BJ (cell line): ENCODE results near the gene CFAP46. TPM values are rescaled to one million over a fixed set of nuclear protein-coding genes. Genes with fewer than 3 reads are reported as not detected.

ENCODE experiments used
- CTCF ChIA-PET: fragments of 350-600 bp; formaldehyde crosslinking; extraction: SDS; loops from one replicate; lab custom pipeline; 2021; ENCODE audit warnings: antibody characterized with exemption, inconsistent platforms; lab: Yijun Ruan, JAX
- POLR2A ChIA-PET: fragments of 300-600 bp; sonication (Branson Sonifier 250); formaldehyde crosslinking; extraction: SDS; loops from one replicate; lab custom pipeline; 2021; ENCODE audit warnings: antibody characterized with exemption; lab: Charles Lee
- DNase-seq: peaks from one replicate; pipeline ENCODE4 v3.0.0-alpha.2; 2011; ENCODE audit warnings: low read depth
- H3K27me3 ChIP-seq: 2 replicates; pipeline ENCODE4 v1.6.0; 2011; ENCODE audit warnings: low read length; ENCODE audit not compliant: control insufficient read depth, insufficient read depth
- H3K36me3 ChIP-seq: 2 replicates; pipeline ENCODE4 v1.5.1; 2011; ENCODE audit warnings: low read length; ENCODE audit not compliant: control insufficient read depth, insufficient read depth
- H3K4me3 ChIP-seq: 2 replicates; pipeline ENCODE4 v1.5.1; 2011; ENCODE audit warnings: low read depth, mild to moderate bottlenecking, control low read depth, low read length
- CTCF ChIP-seq: IDR thresholded peaks from 2 replicates; pipeline ENCODE4 v1.5.1; 2011; ENCODE audit warnings: low read depth, mild to moderate bottlenecking, control low read depth, inconsistent platforms, low read length, moderate library complexity; ENCODE audit not compliant: insufficient read depth
- polyA plus RNA-seq: library from polyadenylated mRNA; depleted of rRNA; stranded (reverse); fragments of >200 nt; gene quantifications from 2 replicates; pipeline ENCODE4 v1.2.3, GENCODE V29; 2011

Gene CFAP46
- polyA plus RNA-seq, 1 experiment = 1.8 TPM

- Histone ChIP-seq H3K4me3 (no peak overlapping the region), H3K27me3 (no peaks in the 10 kb centered on the region), H3K36me3 (peaks cover 13% of the 10 kb centered on the region)
- ChIA-PET CTCF (interaction anchor here (0.9 to 1.4 kb wide), 2 partner anchors 114 to 115 kb away, joined by 3 to 4 read pairs; no protein-coding TSS in a partner anchor), POLR2A (no interaction called here)
- no peak for TF ChIP-seq CTCF
- no peak for DNase-seq
These were observed 172.0 kb downstream of the CFAP46 start for GRCh38 chr10:132770061-132771021.

- Histone ChIP-seq H3K27me3 (no peaks in the 10 kb centered on the region), H3K4me3 (no peak overlapping the region), H3K36me3 (peaks cover 9% of the 10 kb centered on the region)
- DNase-seq = no peak
- POLR2A ChIA-PET = no interaction called here
- TF ChIP-seq CTCF = no peak
- CTCF ChIA-PET = interaction anchor here (1.4 kb wide), 1 partner anchor 113 kb away, joined by 3 read pairs; no protein-coding TSS in a partner anchor
These were observed 173.8 kb downstream of the CFAP46 start for GRCh38 chr10:132768346-132769248.

GRCh38 chr10:132766291-132766690 is 176.1 kb downstream of the CFAP46 start:
- no peak overlapping the region for H3K4me3 ChIP-seq
- no peak for TF ChIP-seq CTCF
- CTCF ChIA-PET = no interaction called here
- peaks cover 9% of the 10 kb centered on the region for H3K36me3 ChIP-seq
- H3K27me3 ChIP-seq = no peaks in the 10 kb centered on the region
- DNase-seq = no peak
- POLR2A ChIA-PET = no interaction called here

GRCh38 chr10:132765435-132765834 is 176.9 kb downstream of the CFAP46 start:
- DNase-seq = no peak
- CTCF ChIA-PET = no interaction called here
- Histone ChIP-seq H3K27me3 (no peaks in the 10 kb centered on the region), H3K4me3 (no peak overlapping the region), H3K36me3 (peaks cover 6% of the 10 kb centered on the region)
- POLR2A ChIA-PET = no interaction called here
- TF ChIP-seq CTCF = no peak

- Histone ChIP-seq H3K27me3 (no peaks in the 10 kb centered on the region), H3K36me3 (peaks cover 9% of the 10 kb centered on the region), H3K4me3 (no peak overlapping the region)
- CTCF ChIA-PET = no interaction called here
- TF ChIP-seq CTCF = no peak
- POLR2A ChIA-PET = no interaction called here
- no peak for DNase-seq
These were observed 178.3 kb downstream of the CFAP46 start for GRCh38 chr10:132764108-132764507.
